HepG2 (cell line): Measurements from ENCODE around the gene ARHGEF39. TPM values are rescaled to one million over a fixed set of nuclear protein-coding genes. Genes with fewer than 3 reads are reported as not detected.
A peak's percentile ranks its signal among the peaks of the same experiment; 100 is the strongest.

Experiments
- MED13 ChIP-seq: sonication (generic); formaldehyde crosslinking; IDR thresholded peaks from 2 replicates; pipeline ENCODE4 v1.5.0; 2020; ENCODE audit warnings: missing genetic modification reagents
- PLRG1 ChIP-seq: fragments of 450-650 bp; conservative IDR thresholded peaks from 2 replicates; pipeline ENCODE4 v1.6.1; 2016
- POLR2G ChIP-seq: fragments of 200-400 bp; formaldehyde crosslinking; IDR thresholded peaks from 2 replicates; pipeline ENCODE4 v1.6.1; 2018; ENCODE audit warnings: mild to moderate bottlenecking, low read depth, low read length, moderate library complexity
- SAP130 ChIP-seq: IDR thresholded peaks from 2 replicates; pipeline ENCODE4 v1.6.1; 2016; ENCODE audit warnings: low read depth
- SIN3B ChIP-seq: fragments of 150-350 bp; IDR thresholded peaks from 2 replicates; pipeline ENCODE4 v1.6.1; 2014; ENCODE audit warnings: low read length
- SPEN ChIP-seq: sonication (generic); formaldehyde crosslinking; IDR thresholded peaks from 2 replicates; pipeline ENCODE4 v1.5.1; 2020; ENCODE audit warnings: low read depth, mild to moderate bottlenecking, missing genetic modification reagents
- TP53 ChIP-seq: sonication (generic); formaldehyde crosslinking; conservative IDR thresholded peaks from 2 replicates; pipeline ENCODE4 v1.4.0; 2020; ENCODE audit warnings: missing genetic modification reagents
- ZC3H13 ChIP-seq: sonication (generic); formaldehyde crosslinking; IDR thresholded peaks from 2 replicates; pipeline ENCODE4 v1.8.1; 2023; ENCODE audit warnings: mild to moderate bottlenecking, missing genetic modification reagents, moderate library complexity
- ZNF160 ChIP-seq: sonication (generic); formaldehyde crosslinking; IDR thresholded peaks from 2 replicates; pipeline ENCODE4 v1.8.0; 2022; ENCODE audit warnings: mild to moderate bottlenecking, inconsistent platforms, missing genetic modification reagents
- ZNF468 ChIP-seq: sonication (generic); formaldehyde crosslinking; IDR thresholded peaks from 2 replicates; pipeline ENCODE4 v1.8.0; 2022; ENCODE audit warnings: mild to moderate bottlenecking, moderate library complexity, missing genetic modification reagents
- ZNF713 ChIP-seq: sonication (generic); formaldehyde crosslinking; IDR thresholded peaks from 2 replicates; pipeline ENCODE4 v1.4.0; 2020; ENCODE audit warnings: mild to moderate bottlenecking, missing genetic modification reagents
- ZNF83 ChIP-seq: sonication (generic); formaldehyde crosslinking; IDR thresholded peaks from 2 replicates; pipeline ENCODE4 v1.4.0; 2020; ENCODE audit warnings: missing genetic modification reagents, mild to moderate bottlenecking, borderline replicate concordance
- polyA plus RNA-seq, 8 experiments: library from polyadenylated mRNA; depleted of rRNA in 3 of 8; stranded (reverse) in 7 of 8; unstranded in 1 of 8; fragments of >200 nt; fragmentation: Illumina TruSeq in 4 of 8; extraction: Trizol in 4 of 8; gene quantifications; 2 replicates each; pipeline versions ENCODE4 v1.2.1 to v1.2.3, GENCODE V29; 2011 to 2016; ENCODE audit warnings: low read depth in 4 of 8, missing spikeins in 1 of 8, mixed read lengths in 1 of 8; ENCODE audit not compliant: insufficient read depth in 1 of 8
- total RNA-seq, 5 experiments: library from RNA; depleted of rRNA; stranded (reverse); fragments of >200 nt; fragmentation: Illumina TruSeq; extraction: Trizol; gene quantifications; 2 replicates each; pipeline ENCODE4 v1.2.3, GENCODE V29; 2016; ENCODE audit warnings: low read depth in 1 of 5
- TF ChIP-seq, protein P1 (sequence below): sonication (generic); formaldehyde crosslinking; IDR thresholded peaks from 2 replicates; pipeline ENCODE4 v1.5.0; 2020; ENCODE audit warnings: missing genetic modification reagents, mild to moderate bottlenecking, borderline replicate concordance
- TF ChIP-seq, protein P2 (sequence below): sonication (generic); formaldehyde crosslinking; IDR thresholded peaks from 2 replicates; pipeline ENCODE4 v1.5.0; 2020; ENCODE audit warnings: missing genetic modification reagents, mild to moderate bottlenecking, borderline replicate concordance
- TF ChIP-seq, protein P3 (sequence below): conservative IDR thresholded peaks from 2 replicates; pipeline ENCODE4 v1.6.1; 2018; ENCODE audit warnings: missing genetic modification reagents
- TF ChIP-seq, protein P4 (sequence below): sonication (generic); formaldehyde crosslinking; conservative IDR thresholded peaks from 2 replicates; pipeline ENCODE4 v1.8.0; 2022; ENCODE audit warnings: missing genetic modification reagents
- TF ChIP-seq, protein P5 (sequence below): sonication (generic); formaldehyde crosslinking; IDR thresholded peaks from 2 replicates; pipeline ENCODE4 v1.5.0; 2020; ENCODE audit warnings: missing genetic modification reagents
- TF ChIP-seq, protein P6 (sequence below): sonication (generic); formaldehyde crosslinking; IDR thresholded peaks from 2 replicates; pipeline ENCODE4 v1.4.0; 2020; ENCODE audit warnings: low read depth, missing genetic modification reagents

ARHGEF39 gene
- total and polyA plus RNA-seq, 2 of the 13 experiments (the other 11 are each of a cell fraction or from before 2014, with no cell fraction given), result 11.2 to 12.3 TPM

DNA sequence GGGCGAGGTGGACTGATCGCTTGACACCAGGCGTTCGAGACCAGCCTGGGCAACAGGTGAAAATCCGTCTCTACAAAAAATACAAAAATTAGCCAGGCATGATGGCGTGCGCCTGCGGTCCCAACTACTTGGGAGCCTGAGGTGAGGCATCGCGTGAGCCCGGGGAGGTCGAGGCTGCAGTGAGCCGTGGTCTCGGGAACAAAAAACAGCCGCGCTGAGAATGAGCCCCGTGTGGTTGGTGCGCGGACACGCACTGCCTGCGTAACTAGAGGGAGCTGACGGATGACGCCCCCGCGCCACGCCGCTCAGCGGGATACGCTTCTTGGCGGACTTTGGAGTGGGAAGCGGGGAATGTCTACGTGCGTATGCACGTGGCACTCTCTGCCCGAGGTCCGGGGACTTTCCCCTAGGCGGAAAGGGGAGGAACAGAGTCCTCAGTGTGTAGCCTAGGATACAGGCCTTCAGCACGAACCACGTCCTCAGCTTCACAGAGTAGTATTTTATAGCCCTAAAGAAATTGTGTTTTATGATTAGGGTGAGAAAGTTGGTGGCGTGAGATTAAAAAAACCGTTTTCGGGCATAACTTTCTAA is 7.4 kb downstream of the ARHGEF39 start, which contains the start of gene RMRP (continued):
- TF ChIP-seq SPEN (peak; percentile 92), SAP130 (CRISPR knock-in tag) (peak; percentile 98), ZC3H13 (peak; percentile 88), ZNF713 (CRISPR knock-in tag) (no peak), PLRG1 (no peak), TP53 (peak; percentile 95), ZNF83 (peak; percentile 41; the same call in 1 of the 2 replicates), MED13 (CRISPR knock-in tag) (peak; percentile 67; the same call in 1 of the 2 replicates), POLR2G (no peak), SIN3B (no peak), ZNF468 (CRISPR knock-in tag) (peak; percentile 28; the same call in 1 of the 2 replicates), ZNF160 (peak; percentile 96)
- TF ChIP-seq, protein P1, sequence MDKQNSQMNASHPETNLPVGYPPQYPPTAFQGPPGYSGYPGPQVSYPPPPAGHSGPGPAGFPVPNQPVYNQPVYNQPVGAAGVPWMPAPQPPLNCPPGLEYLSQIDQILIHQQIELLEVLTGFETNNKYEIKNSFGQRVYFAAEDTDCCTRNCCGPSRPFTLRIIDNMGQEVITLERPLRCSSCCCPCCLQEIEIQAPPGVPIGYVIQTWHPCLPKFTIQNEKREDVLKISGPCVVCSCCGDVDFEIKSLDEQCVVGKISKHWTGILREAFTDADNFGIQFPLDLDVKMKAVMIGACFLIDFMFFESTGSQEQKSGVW (CRISPR knock-in tag), result no peak; the same call in 1 of the 2 replicates
- TF ChIP-seq, protein P2, sequence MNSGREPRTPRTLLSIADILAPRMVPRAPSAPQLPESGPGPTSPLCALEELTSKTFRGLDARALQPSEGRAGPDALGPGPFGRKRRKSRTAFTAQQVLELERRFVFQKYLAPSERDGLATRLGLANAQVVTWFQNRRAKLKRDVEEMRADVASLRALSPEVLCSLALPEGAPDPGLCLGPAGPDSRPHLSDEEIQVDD, result peak; percentile 90; the same call in 1 of the 2 replicates
- TF ChIP-seq, protein P3, sequence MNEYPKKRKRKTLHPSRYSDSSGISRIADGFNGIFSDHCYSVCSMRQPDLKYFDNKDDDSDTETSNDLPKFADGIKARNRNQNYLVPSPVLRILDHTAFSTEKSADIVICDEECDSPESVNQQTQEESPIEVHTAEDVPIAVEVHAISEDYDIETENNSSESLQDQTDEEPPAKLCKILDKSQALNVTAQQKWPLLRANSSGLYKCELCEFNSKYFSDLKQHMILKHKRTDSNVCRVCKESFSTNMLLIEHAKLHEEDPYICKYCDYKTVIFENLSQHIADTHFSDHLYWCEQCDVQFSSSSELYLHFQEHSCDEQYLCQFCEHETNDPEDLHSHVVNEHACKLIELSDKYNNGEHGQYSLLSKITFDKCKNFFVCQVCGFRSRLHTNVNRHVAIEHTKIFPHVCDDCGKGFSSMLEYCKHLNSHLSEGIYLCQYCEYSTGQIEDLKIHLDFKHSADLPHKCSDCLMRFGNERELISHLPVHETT (CRISPR knock-in tag), result peak; percentile 78; the same call in 1 of the 2 replicates
- TF ChIP-seq, protein P4, sequence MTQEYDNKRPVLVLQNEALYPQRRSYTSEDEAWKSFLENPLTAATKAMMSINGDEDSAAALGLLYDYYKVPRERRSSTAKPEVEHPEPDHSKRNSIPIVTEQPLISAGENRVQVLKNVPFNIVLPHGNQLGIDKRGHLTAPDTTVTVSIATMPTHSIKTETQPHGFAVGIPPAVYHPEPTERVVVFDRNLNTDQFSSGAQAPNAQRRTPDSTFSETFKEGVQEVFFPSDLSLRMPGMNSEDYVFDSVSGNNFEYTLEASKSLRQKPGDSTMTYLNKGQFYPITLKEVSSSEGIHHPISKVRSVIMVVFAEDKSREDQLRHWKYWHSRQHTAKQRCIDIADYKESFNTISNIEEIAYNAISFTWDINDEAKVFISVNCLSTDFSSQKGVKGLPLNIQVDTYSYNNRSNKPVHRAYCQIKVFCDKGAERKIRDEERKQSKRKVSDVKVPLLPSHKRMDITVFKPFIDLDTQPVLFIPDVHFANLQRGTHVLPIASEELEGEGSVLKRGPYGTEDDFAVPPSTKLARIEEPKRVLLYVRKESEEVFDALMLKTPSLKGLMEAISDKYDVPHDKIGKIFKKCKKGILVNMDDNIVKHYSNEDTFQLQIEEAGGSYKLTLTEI (CRISPR knock-in tag), result no peak
- TF ChIP-seq, protein P5, sequence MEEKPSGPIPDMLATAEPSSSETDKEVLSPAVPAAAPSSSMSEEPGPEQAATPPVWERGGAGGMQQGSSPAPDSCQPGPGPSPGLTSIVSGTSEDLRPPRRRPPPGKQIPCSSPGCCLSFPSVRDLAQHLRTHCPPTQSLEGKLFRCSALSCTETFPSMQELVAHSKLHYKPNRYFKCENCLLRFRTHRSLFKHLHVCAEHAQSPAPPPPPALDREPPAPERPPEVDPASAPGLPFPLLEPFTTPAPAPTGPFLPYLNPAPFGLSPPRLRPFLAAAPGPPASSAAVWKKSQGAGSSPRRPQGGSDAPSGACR (CRISPR knock-in tag), result peak; percentile 88; the same call in 1 of the 2 replicates
- TF ChIP-seq, protein P6, sequence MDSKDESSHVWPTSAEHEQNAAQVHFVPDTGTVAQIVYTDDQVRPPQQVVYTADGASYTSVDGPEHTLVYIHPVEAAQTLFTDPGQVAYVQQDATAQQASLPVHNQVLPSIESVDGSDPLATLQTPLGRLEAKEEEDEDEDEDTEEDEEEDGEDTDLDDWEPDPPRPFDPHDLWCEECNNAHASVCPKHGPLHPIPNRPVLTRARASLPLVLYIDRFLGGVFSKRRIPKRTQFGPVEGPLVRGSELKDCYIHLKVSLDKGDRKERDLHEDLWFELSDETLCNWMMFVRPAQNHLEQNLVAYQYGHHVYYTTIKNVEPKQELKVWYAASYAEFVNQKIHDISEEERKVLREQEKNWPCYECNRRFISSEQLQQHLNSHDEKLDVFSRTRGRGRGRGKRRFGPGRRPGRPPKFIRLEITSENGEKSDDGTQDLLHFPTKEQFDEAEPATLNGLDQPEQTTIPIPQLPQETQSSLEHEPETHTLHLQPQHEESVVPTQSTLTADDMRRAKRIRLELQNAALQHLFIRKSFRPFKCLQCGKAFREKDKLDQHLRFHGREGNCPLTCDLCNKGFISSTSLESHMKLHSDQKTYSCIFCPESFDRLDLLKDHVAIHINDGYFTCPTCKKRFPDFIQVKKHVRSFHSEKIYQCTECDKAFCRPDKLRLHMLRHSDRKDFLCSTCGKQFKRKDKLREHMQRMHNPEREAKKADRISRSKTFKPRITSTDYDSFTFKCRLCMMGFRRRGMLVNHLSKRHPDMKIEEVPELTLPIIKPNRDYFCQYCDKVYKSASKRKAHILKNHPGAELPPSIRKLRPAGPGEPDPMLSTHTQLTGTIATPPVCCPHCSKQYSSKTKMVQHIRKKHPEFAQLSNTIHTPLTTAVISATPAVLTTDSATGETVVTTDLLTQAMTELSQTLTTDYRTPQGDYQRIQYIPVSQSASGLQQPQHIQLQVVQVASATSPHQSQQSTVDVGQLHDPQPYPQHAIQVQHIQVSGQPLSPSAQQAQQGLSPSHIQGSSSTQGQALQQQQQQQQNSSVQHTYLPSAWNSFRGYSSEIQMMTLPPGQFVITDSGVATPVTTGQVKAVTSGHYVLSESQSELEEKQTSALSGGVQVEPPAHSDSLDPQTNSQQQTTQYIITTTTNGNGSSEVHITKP (CRISPR knock-in tag), result peak; percentile 80
